Esophagus squamous epithelium (tissue), 5 donors: ENCODE data around the gene RUVBL1. TPM values are rescaled to one million over a fixed set of nuclear protein-coding genes. Genes with fewer than 3 reads are reported as not detected.

ENCODE experiments used
- DNase-seq: peaks from one replicate; lab custom pipeline; 2025; lab: John Stamatoyannopoulos, UW
- H3K27ac ChIP-seq, 4 donors: fragments of 200-600 bp; sonication (generic); one replicate each; pipeline ENCODE4 v1.5.1; 2016 to 2019; ENCODE audit warnings: mild to moderate bottlenecking in 1 of 4
- H3K27me3 ChIP-seq, 4 donors: fragments of 200-600 bp; sonication (generic); 1 replicate in 3 of 4; 2 replicates in 1 of 4; pipeline versions ENCODE4 v1.5.1 to v1.6.0; 2017 to 2021; ENCODE audit warnings: antibody characterized with exemption in 1 of 4
- H3K36me3 ChIP-seq, 3 donors: fragments of 200-600 bp; sonication (generic); one replicate each; pipeline ENCODE4 v1.5.1; 2016 to 2019
- H3K4me1 ChIP-seq, 3 donors: fragments of 200-600 bp; sonication (generic); one replicate each; pipeline ENCODE4 v1.5.1; 2017 to 2019
- H3K4me3 ChIP-seq, 4 donors: fragments of 200-600 bp; sonication (generic); 1 replicate in 3 of 4; 2 replicates in 1 of 4; pipeline ENCODE4 v1.5.1; 2016 to 2019; ENCODE audit warnings: mild to moderate bottlenecking in 2 of 4, moderate library complexity in 1 of 4
- H3K9me3 ChIP-seq, 3 donors: fragments of 200-600 bp; sonication (generic); one replicate each; pipeline ENCODE4 v1.5.1; 2016 to 2019
- POLR2A ChIP-seq, 4 donors: fragments of 450-650 bp; IDR thresholded peaks; one replicate each; pipeline ENCODE4 v1.6.1; 2017; ENCODE audit warnings: antibody characterized with exemption in 4 of 4, mild to moderate bottlenecking in 4 of 4, moderate library complexity in 3 of 4
- WGBS, 2 donors: methylation state at CpG; one replicate each; pipeline ENCODE4 v1.1.5; 2018; 5-methylcytosine and 5-hydroxymethylcytosine counted together
- intact Hi-C: fragments of 100-400 bp; cut with DNase I; formaldehyde crosslinking; loops from one replicate; pipeline ENCODE4 v1.15.0; 2022
- total RNA-seq, 4 donors: library from RNA; depleted of rRNA; stranded (reverse); fragments of >200 nt; gene quantifications; one replicate each; pipeline ENCODE4 v1.1.0, GENCODE V29; 2016
- TF ChIP-seq, protein P1 (sequence below), 6 experiments: fragments of 450-650 bp in 4 of 6; fragments of 200-600 bp in 2 of 6; sonication (generic) in 2 of 6; IDR thresholded peaks; one replicate each; pipeline ENCODE4 v1.5.1; 2016 to 2019; ENCODE audit warnings: antibody characterized with exemption in 6 of 6, mild to moderate bottlenecking in 4 of 6, moderate library complexity in 4 of 6
- donor health status: DM: yes; HTN: yes; CAD: no.

The RUVBL1 gene
- total RNA-seq, 4 donors from 2014 or later = 17.6 to 50.4 (median 34.3) TPM

DNA sequence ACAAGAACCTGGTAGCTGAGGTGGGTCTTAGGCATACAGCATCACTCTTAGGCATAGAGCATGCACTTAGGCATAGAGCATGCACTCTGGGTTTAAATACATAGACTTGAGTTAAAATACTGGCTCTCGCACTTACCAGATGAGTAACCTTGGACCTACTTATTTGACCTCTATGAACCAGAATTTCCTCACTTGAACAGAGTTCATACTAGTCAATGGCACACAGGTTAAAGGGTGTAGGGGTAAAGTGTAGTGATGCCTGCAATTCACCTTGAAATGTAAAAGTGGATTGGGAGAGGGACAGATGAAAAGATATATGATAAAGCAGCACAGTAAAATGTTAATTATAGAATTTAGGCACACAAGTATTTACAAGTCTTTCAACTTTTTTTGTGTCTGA is 1.6 kb downstream of the RUVBL1 start:
- Histone ChIP-seq H3K4me1 (peaks cover 7 to 20% (median 8%) of the 10 kb centered on the region in 3 donors), H3K27me3 (no peaks in the 10 kb centered on the region), H3K4me3 (no peak overlapping the region), H3K9me3 (no peaks in the 10 kb centered on the region), H3K27ac (no peak overlapping the region), H3K36me3 (peaks cover 0 to 15% (median 0%) of the 10 kb centered on the region in 3 donors)
- TF ChIP-seq, protein P1, sequence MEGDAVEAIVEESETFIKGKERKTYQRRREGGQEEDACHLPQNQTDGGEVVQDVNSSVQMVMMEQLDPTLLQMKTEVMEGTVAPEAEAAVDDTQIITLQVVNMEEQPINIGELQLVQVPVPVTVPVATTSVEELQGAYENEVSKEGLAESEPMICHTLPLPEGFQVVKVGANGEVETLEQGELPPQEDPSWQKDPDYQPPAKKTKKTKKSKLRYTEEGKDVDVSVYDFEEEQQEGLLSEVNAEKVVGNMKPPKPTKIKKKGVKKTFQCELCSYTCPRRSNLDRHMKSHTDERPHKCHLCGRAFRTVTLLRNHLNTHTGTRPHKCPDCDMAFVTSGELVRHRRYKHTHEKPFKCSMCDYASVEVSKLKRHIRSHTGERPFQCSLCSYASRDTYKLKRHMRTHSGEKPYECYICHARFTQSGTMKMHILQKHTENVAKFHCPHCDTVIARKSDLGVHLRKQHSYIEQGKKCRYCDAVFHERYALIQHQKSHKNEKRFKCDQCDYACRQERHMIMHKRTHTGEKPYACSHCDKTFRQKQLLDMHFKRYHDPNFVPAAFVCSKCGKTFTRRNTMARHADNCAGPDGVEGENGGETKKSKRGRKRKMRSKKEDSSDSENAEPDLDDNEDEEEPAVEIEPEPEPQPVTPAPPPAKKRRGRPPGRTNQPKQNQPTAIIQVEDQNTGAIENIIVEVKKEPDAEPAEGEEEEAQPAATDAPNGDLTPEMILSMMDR (IDR thresholded peaks at IDR 0.05) = no peak
- TF ChIP-seq POLR2A (IDR thresholded peaks at IDR 0.05) = no peak
- intact Hi-C loops = no loop called here
- DNase-seq = no peak
- 83 to 100% methylated on average over 1 of the region's 1 CpG for WGBS, 2 donors

GRCh38 chr3:128113817-128114794 is 9.5 kb downstream of the RUVBL1 start:
- TF ChIP-seq, protein P1 (IDR thresholded peaks at IDR 0.05) = no peak
- no peak for TF ChIP-seq POLR2A (IDR thresholded peaks at IDR 0.05)
- no peak for DNase-seq
- peaks cover 0 to 15% (median 0%) of the 10 kb centered on the region in 3 donors for H3K4me1 ChIP-seq
- H3K4me3 ChIP-seq = no peak overlapping the region
- no peaks in the 10 kb centered on the region for H3K27me3 ChIP-seq
- H3K9me3 ChIP-seq = no peaks in the 10 kb centered on the region
- H3K36me3 ChIP-seq = peaks cover 0 to 84% (median 0%) of the 10 kb centered on the region in 3 donors
- intact Hi-C loops = no loop called here
- no peak overlapping the region for H3K27ac ChIP-seq
- WGBS, 2 donors = 75 to 84% methylated on average over 9 of the region's 9 CpGs

DNA sequence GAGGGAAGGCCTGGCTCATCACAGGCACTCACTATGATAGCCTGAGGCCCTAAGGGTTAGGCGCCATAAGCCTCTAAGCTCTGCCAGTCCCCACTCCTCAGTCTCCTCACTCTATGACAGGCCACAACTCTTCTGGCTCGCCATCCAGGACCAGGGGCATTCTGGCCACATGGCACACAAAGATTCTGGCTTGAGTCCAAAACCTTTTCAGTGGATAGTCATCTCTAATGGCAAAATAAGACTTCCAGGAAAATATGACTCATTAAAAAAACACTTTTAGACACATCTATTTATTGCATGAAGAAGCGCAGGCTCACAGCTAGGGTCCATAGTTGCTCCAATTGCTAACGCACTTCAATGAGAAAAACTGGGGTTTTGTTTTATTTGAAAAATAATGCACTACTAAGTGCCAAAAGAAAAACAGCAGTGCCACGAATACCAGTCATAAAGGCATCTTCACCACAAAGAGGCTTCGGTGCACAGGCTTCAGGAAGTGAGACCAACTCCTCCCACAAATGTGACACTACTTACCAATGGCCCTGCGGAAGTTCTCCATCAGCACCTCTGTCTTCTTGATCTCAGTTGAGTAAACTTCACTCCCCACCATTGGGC is 11.1 kb downstream of the RUVBL1 start:
- H3K27me3 ChIP-seq = no peaks in the 10 kb centered on the region
- no peaks in the 10 kb centered on the region for H3K9me3 ChIP-seq
- H3K4me3 ChIP-seq = no peak overlapping the region
- WGBS, 2 donors = 55 to 70% methylated on average over 7 of the region's 7 CpGs
- TF ChIP-seq POLR2A (IDR thresholded peaks at IDR 0.05) = no peak
- TF ChIP-seq, protein P1 (IDR thresholded peaks at IDR 0.05) = no peak
- peaks cover 0 to 79% (median 0%) of the 10 kb centered on the region in 3 donors for H3K36me3 ChIP-seq
- DNase-seq = no peak
- H3K4me1 ChIP-seq = peaks cover 0 to 15% (median 0%) of the 10 kb centered on the region in 3 donors
- peak overlapping the region in 2 of 4 donors; percentile 12 to 44 for H3K27ac ChIP-seq
- intact Hi-C loops = no loop called here

DNA sequence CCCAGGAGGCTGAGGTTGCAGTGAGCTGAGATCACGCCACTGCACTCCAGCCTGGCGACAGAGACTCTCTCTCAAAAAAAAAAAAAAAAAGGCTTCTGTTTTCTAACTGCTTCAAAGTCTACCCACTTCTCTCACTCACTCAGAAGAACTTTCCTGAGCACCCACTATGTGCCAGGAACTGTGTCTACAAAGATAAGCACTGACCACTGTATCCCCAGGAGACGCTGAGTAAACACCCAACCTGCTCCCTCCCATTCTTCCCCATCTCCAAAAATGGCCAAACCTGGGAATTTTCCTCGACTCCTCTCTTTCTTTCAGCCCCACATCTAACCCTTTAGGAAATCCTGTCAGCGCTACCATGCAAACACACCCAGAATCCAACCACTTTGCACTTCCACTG is 12.5 kb downstream of the RUVBL1 start:
- intact Hi-C loops = no loop called here
- Histone ChIP-seq H3K27ac (no peak overlapping the region), H3K9me3 (no peaks in the 10 kb centered on the region), H3K4me1 (peaks cover 0 to 15% (median 0%) of the 10 kb centered on the region in 3 donors), H3K27me3 (no peaks in the 10 kb centered on the region), H3K4me3 (no peak overlapping the region), H3K36me3 (peaks cover 0 to 77% (median 0%) of the 10 kb centered on the region in 3 donors)
- TF ChIP-seq, protein P1 (IDR thresholded peaks at IDR 0.05) = no peak
- no peak for TF ChIP-seq POLR2A (IDR thresholded peaks at IDR 0.05)
- DNase-seq = no peak
- 96% methylated on average over 5 of the region's 5 CpGs for WGBS, 2 donors
